OCI-LY7 (cell line): Measurements from ENCODE around the gene FRAS1. TPM values are rescaled to one million over a fixed set of nuclear protein-coding genes. Genes with fewer than 3 reads are reported as not detected.

Experiments used
- BruUV-seq: library from RNA; stranded (reverse); fragments of 400-500 nt; replicated peaks from 2 replicates; lab custom pipeline; 2021; lab: Mats Ljungman, UMichigan
- CTCF ChIA-PET: fragments of 300-600 bp; sonication (Branson Sonifier 250); formaldehyde crosslinking; loops from one replicate; lab custom pipeline; 2022; ENCODE audit warnings: antibody characterized with exemption; ENCODE audit not compliant: unreplicated experiment; lab: Charles Lee
- POLR2A ChIA-PET: fragments of 300-600 bp; sonication (Branson Sonifier 250); formaldehyde crosslinking; loops from one replicate; lab custom pipeline; 2022; ENCODE audit warnings: antibody characterized with exemption; lab: Charles Lee
- DNase-seq: peaks from one replicate; pipeline ENCODE4 v3.0.0-alpha.2; 2015; ENCODE audit warnings: low spot score
- H2AFZ ChIP-seq: fragments of 200-600 bp; sonication (generic), shearing (Covaris generic); 2 replicates; pipeline ENCODE4 v1.6.1; 2014; ENCODE audit warnings: mild to moderate bottlenecking, antibody characterized with exemption, low read length, moderate library complexity
- H3K27ac ChIP-seq: fragments of 200-600 bp; sonication (generic); 2 replicates; pipeline ENCODE4 v1.5.1; 2014; ENCODE audit warnings: mixed run types, low read depth, mild to moderate bottlenecking, moderate library complexity, low read length, inconsistent platforms; ENCODE audit not compliant: poor library complexity, severe bottlenecking
- H3K36me3 ChIP-seq: fragments of 200-600 bp; sonication (generic); 2 replicates; pipeline ENCODE4 v1.6.1; 2014; ENCODE audit warnings: mild to moderate bottlenecking, antibody characterized with exemption, low read length, moderate library complexity, mixed read lengths; ENCODE audit not compliant: insufficient read depth
- H3K4me1 ChIP-seq: fragments of 200-600 bp; sonication (generic); 2 replicates; pipeline ENCODE4 v1.5.1; 2014; ENCODE audit warnings: mild to moderate bottlenecking, low read length; ENCODE audit not compliant: insufficient read depth, poor library complexity, severe bottlenecking
- H3K4me2 ChIP-seq: fragments of 200-600 bp; sonication (generic); 2 replicates; pipeline ENCODE4 v1.6.1; 2014; ENCODE audit warnings: mild to moderate bottlenecking, low read length
- H3K4me3 ChIP-seq: fragments of 200-600 bp; sonication (generic); 2 replicates; pipeline ENCODE4 v1.5.1; 2014; ENCODE audit warnings: mild to moderate bottlenecking, low read depth, low read length; ENCODE audit not compliant: poor library complexity, severe bottlenecking
- H3K79me2 ChIP-seq: fragments of 200-600 bp; sonication (generic); 2 replicates; pipeline ENCODE4 v1.6.1; 2016; ENCODE audit warnings: low read depth, mild to moderate bottlenecking, low read length, moderate library complexity, mixed read lengths; ENCODE audit not compliant: insufficient read depth
- H3K9me2 ChIP-seq: fragments of 200-600 bp; sonication (generic); 2 replicates; pipeline ENCODE4 v1.6.1; 2016; ENCODE audit warnings: mild to moderate bottlenecking, low read length, mixed read lengths; ENCODE audit not compliant: insufficient read depth
- H3K9me3 ChIP-seq: fragments of 200-600 bp; sonication (generic); 2 replicates; pipeline ENCODE4 v1.6.1; 2014; ENCODE audit warnings: mild to moderate bottlenecking, mixed run types, low read length, mixed read lengths
- H4K20me1 ChIP-seq: fragments of 200-600 bp; sonication (generic); 2 replicates; pipeline ENCODE4 v1.6.1; 2014; ENCODE audit warnings: mild to moderate bottlenecking, antibody characterized with exemption, low read length, moderate library complexity, mixed read lengths; ENCODE audit not compliant: insufficient read depth
- CTCF ChIP-seq: fragments of 200-600 bp; sonication (generic); conservative IDR thresholded peaks from 2 replicates; pipeline ENCODE4 v1.5.1; 2014; ENCODE audit warnings: mild to moderate bottlenecking, antibody characterized with exemption, low read length, moderate library complexity, mixed read lengths
- EZH2phosphoT487 ChIP-seq: fragments of 200-600 bp; sonication (generic); IDR thresholded peaks from 2 replicates; pipeline ENCODE4 v1.6.1; 2018; ENCODE audit warnings: low read depth, borderline replicate concordance, mild to moderate bottlenecking, mixed run types, antibody characterized with exemption, low read length, moderate library complexity, mixed read lengths
- intact Hi-C: fragments of 100-400 bp; cut with micrococcal nuclease; formaldehyde crosslinking; loops from one replicate; pipeline ENCODE4 v1.10.0; 2022; ENCODE audit not compliant: unreplicated experiment
- total RNA-seq, 2 experiments: library from RNA; depleted of rRNA in 1 of 2; stranded (reverse); fragments of >200 nt in 1 of 2; shearing (Covaris generic) in 1 of 2; gene quantifications; 2 replicates each; pipeline ENCODE4 v1.2.3, GENCODE V29; 2014 to 2022

The FRAS1 gene
- total RNA-seq, 2 experiments from 2014 or later: 0.19 to 0.30 TPM

- Histone ChIP-seq H3K79me2 (no peaks in the 10 kb centered on the region), H4K20me1 (no peaks in the 10 kb centered on the region), H3K4me1 (no peaks in the 10 kb centered on the region), H3K27ac (no peak overlapping the region), H2AFZ (no peak overlapping the region), H3K4me3 (no peak overlapping the region), H3K4me2 (no peak overlapping the region), H3K9me3 (no peaks in the 10 kb centered on the region), H3K36me3 (no peaks in the 10 kb centered on the region), H3K9me2 (no peaks in the 10 kb centered on the region)
- no TSS peak for BruUV-seq
- POLR2A ChIA-PET: no interaction called here
- CTCF ChIA-PET: no interaction called here
- no peak for DNase-seq
- intact Hi-C loops: no loop called here
- TF ChIP-seq EZH2phosphoT487 (no peak), CTCF (no peak)
Measured at GRCh38 chr4:78145622-78146021, 88.5 kb downstream of the FRAS1 start.

- BruUV-seq: no TSS peak
- no peak for DNase-seq
- no peak for TF ChIP-seq EZH2phosphoT487
- TF ChIP-seq CTCF: no peak
- Histone ChIP-seq H2AFZ (no peak overlapping the region), H3K36me3 (no peaks in the 10 kb centered on the region), H3K27ac (no peak overlapping the region), H3K9me3 (no peaks in the 10 kb centered on the region), H4K20me1 (no peaks in the 10 kb centered on the region), H3K4me1 (no peaks in the 10 kb centered on the region), H3K4me2 (no peak overlapping the region), H3K79me2 (no peaks in the 10 kb centered on the region), H3K4me3 (no peak overlapping the region), H3K9me2 (no peaks in the 10 kb centered on the region)
- intact Hi-C loops: no loop called here
- ChIA-PET CTCF (no interaction called here), POLR2A (no interaction called here)
Measured at GRCh38 chr4:78149751-78150542, 92.8 kb downstream of the FRAS1 start.

- no peak overlapping the region for H3K4me2 ChIP-seq
- no TSS peak for BruUV-seq
- no peak overlapping the region for H3K4me3 ChIP-seq
- CTCF ChIA-PET: no interaction called here
- DNase-seq: no peak
- no peaks in the 10 kb centered on the region for H3K9me2 ChIP-seq
- TF ChIP-seq EZH2phosphoT487 (no peak), CTCF (no peak)
- no peaks in the 10 kb centered on the region for H3K36me3 ChIP-seq
- POLR2A ChIA-PET: no interaction called here
- H3K27ac ChIP-seq: no peak overlapping the region
- intact Hi-C loops: no loop called here
- no peaks in the 10 kb centered on the region for H3K79me2 ChIP-seq
- H3K4me1 ChIP-seq: no peaks in the 10 kb centered on the region
- H3K9me3 ChIP-seq: no peaks in the 10 kb centered on the region
- H2AFZ ChIP-seq: no peak overlapping the region
- no peaks in the 10 kb centered on the region for H4K20me1 ChIP-seq
Measured at GRCh38 chr4:78150543-78150864, 93.4 kb downstream of the FRAS1 start.
